Activated CD4-positive, alpha-beta T cell treated with anti-CD3 and anti-CD28 coated beads, Interleukin-2, amount 50 U/mL, for 1 hour (primary cell): ENCODE measurements around the gene MATN4.

Experiments used
- DNase-seq: peaks from one replicate; pipeline ENCODE4 v3.0.0-alpha.2; 2020

MATN4 gene

DNA sequence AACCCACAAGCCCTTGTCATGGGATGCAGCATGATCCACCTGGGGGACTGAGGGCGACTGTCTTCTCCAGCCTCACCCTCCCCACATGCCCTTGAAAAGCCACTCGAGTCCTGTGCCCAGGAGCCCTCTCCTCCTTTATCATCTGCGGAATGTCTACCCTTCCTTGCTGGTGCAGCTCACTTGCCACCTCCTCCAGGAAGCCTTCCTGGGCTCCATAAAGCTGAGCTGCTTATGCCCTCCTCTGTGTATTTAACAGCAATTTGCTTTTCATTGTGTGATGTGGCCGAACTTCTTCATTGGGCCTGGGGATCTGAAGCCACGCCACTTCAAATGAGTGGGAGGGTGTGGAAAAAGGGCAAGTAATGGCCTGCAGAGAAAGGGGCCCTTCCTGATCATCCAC is 19.2 kb downstream of the MATN4 start:
- no peak for DNase-seq

DNA sequence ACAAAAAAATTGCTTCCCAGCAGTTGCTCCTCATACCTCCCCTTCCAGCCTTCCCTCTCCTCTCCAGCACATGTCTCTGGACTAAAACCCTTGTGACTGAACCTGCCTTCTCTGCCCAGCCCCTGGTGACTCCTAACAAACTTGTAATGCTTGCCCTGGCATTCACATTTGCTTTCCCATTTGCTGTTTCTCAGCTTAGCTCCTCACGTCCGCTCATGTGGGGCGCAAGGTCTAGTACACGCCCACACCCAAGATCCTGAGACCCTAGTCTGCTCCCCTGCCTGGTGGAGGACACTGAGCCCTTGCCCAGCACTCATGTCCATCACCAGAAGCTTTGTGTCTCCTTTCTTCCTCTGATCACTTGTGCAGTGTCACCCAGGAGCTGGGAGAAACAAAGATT is 19.7 kb downstream of the MATN4 start:
- DNase-seq: no peak

DNA sequence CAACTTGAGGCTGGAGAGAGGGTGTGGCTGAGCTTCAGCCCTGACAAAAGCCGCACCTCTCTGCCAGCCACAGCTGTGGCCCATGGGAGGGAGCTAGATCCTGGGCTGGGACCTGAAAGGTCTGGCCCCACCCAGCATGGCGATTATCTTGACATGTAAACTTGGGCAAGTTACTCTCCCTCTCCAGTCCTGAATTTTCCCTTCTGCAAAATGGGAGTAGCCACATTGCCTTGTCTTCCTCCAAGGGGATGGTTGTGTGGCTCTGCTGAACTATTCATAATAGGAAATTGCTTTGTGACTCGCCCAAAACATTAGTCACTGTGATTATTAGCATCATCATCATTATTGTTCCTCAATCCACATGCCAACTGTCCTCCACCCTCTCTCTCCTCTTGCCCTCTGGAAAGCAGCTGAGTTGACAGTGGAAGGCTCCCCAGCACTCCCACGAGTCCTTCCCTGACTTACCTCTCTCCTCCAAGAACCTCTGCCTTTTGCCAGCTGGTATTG is 24.5 kb downstream of the MATN4 start:
- DNase-seq: no peak

DNA sequence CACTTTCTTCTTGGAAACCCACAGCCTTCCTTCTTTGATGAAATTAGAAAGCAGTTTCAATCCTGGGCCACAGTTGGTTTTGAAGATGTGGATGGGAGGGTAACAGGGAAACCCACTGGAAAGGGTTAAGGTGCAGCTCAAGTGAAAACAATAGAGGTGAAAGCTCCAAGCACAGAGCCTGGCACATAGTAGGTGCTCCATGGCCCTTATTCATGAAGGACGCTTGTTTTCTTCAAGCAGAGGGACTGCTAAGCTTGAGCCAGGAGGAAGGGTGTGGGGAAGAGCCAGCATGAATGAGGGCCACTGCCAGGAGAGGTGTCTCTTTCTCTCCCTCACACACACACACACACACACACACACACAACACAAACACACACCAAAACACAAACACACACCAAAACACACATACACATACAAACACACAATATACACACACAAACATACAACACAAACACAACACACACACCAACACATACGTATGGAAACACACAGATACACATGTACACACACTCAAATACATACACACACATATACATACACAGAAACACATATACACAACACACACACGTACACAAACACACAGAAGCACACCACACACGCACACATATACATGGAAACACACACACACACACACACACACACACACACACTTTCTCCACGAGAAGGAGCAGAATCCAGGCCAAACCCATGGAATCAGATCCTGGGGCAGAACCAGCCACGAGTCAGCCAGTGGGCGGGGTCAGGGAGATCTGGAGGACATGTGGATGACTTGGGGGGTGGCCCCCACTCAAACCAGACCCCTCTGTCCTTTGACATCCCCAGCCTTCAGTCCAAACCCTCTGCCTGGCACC is 25.2 kb downstream of the MATN4 start:
- no peak for DNase-seq

DNA sequence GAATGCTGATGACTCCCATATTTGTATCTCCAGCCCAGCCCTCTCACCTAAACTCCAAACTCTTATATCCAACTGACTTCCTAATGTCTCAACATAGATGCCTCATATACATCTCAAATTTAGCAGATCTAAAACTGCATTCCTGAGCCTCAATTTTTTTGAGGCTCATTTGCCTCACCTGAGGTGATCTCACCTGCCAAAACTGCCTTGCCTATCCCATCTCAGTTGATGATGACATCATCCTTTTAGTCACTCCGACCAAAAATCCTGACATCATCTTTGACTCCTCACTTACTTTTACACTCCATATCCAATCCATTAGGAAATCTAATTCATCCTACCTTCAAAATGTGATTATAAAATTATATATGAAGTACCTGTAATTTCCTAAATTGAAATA is 28.1 kb downstream of the MATN4 start:
- no peak for DNase-seq

DNA sequence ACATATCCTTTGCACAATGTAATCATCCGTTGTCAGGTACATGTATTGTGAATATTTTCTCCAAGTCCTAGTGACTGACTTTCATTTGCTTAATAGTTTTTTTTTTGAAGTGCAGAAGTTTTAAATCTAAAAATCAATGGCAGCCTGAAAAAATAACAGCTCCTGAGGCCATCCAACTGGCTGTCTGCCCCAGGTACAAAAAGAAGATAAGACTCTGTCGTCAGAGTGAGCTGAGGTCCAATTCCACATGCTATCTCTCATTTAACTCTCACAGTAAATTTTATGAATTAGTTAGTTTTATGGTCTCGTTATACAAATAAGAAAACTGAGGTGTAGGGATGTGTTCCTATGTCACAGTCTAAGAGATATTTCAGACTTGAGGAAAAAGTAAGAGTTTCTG is 32.8 kb downstream of the MATN4 start:
- DNase-seq: no peak

DNA sequence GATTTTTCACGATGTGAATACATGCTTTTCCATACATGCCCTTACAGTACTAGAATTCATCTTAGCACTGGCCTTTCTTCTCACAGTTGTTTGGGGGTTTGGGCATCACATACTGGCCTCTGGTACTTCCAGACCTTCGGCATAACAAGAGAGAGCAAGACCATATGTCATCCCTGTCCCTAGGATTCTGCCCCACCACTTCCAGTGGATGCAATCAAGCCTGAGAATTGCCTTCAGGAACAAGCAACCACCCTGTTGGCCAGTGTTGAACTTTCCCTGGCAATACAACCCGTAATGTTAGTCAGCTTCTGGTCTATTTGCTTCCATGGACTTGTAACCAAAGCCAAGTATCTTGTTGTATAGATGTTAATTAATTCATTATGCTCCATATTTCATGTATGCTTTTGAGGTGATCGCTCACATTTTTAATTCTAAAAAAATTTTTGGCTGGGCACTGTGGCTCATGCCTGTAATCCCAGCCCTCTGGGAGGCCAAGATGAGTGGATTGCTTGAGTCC is 38.3 kb downstream of the MATN4 start:
- DNase-seq: no peak

DNA sequence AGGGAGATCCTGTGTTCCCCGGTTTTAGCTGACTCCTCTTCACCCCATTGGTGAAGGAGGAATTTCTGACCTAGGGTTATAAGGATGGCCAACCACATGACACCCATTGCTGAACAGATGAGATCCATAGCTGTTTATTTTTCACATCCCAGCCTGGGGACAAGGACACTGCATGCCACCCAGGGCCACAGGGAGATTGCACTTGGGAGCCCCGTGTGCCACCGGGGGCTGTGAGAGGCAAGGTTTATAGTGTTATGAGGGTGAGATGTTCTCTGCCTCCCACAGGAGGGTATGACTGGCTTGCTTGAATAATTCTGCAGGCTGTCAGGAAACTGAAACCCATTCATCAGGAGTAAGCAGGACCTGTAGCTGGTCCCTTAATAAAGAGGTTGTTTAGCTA is 39.0 kb downstream of the MATN4 start:
- DNase-seq: no peak

DNA sequence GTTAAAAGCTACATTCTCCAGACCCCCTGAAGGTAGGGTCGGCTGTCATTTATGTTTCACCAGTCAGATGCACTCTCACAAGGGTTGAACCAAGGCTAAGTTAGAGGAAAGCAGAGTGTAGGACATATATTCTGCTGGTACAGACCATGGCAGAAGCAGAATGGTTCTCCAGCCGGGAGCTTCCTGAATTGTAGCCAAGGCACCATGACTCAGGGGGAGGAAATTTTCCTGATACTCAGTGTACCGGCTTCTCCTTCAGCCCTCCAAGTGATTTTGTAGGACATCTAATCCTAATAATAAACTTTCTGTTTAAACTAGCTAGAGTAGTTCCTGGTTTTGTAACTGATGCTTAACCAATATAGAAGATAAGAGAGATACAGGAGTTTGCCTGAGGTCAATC is 39.6 kb downstream of the MATN4 start:
- no peak for DNase-seq

DNA sequence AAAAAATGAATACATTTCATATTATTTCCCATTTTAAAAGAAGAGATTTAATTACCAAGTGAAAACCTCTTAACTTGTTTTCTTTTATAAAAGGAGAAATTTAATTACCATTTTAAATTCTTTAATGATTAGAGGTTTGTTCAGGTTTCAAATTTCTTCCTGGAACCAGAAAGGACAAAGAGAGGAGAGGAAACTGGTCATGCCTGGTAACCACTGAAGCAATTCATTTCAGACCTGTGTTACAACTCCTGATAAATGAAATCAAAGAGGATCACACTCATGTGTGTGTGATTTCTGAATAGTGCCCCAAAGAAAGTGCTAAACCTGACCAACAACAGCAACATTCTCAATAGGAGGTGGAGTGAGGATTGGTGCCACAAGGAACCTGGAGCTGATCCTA is 41.1 kb downstream of the MATN4 start:
- no peak for DNase-seq

DNA sequence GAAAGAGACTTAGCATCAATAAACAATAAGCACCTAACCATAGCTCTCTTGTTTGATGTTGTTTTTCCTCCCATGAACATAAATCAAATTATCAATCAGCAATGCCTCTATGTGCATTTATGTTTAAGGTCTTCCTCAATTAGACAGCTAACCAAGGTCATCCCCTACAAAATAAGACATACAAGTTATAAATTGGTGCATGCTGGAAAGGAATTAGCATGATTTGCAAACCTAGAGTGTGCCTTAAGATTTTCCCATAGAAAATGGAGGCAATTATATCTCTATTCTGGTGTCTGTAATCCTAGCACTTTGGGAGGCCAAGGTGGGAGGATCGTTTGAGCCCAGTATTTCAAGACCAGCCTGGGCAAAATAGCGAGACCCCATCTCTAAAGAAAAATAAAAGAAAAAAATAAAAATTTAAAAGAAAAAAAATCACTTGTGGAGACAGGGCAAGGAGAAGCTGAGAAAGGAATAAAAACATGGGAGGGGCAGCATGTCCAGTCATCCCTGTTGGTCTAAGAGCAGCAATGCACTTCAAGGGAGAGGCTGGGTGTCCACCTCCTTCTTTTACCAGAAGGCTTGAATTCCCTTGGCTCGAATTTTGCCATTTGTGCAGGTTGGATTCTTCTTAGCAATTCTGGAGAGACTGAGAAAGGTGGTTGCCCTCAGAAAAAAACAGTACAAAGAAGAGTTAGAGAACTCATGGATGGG is 44.4 kb downstream of the MATN4 start:
- no peak for DNase-seq

DNA sequence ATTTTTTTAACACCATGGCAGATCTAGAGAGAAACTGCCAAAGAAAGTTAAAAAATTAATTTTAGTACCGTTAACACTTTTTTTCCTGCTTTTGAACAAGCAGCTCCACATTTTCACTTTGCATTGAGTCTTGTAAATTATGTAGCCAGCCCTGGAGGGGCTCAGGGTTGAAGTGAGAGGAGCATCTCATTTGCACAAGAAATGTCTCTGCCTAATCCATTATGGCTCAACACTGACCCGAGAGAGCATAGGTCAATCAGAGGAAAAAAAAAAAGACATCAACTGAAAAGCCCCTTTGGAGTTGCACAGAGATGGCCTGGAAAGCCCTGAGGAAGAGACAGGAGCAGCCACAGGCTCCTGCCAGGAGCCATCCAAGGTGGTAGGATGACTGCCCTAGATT is 49.4 kb downstream of the MATN4 start:
- DNase-seq: no peak

DNA sequence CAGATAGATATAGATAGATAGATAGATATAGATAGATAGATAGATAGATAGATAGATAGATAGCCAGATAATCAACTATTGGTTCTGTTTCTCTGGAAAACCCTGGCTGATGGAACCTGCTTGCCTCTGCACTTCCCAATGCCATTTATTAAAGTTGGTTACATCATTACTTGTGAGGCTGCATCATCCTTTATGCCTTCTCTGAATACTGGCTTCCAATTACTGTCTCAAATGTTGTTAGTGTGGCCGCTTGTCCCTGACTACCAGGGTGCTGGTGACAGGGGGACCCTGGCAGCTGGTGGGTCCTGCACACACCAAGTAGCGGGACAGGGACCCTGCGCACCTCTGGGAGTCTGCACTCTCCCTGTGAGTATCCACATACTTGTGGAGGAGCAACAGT is 49.8 kb downstream of the MATN4 start:
- no peak for DNase-seq

DNA sequence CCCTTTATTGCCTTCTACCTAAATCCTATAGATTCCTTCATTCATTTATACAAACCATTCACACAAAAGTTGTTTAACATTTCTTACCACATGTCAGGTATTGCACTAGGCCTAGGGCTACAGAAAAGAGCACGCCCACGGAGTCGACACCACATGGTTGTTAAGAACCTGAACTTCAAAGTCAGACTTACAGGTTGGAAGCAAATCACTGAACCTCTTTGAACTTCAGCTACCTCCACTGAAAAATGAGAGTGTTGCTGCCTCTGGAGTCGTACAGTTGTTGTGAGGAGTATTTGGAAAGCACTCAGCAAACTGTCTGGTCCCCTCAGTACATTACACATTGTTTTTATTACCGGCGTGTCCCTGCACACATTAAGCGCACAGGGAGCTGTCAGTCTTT is 50.4 kb downstream of the MATN4 start:
- DNase-seq: no peak

DNA sequence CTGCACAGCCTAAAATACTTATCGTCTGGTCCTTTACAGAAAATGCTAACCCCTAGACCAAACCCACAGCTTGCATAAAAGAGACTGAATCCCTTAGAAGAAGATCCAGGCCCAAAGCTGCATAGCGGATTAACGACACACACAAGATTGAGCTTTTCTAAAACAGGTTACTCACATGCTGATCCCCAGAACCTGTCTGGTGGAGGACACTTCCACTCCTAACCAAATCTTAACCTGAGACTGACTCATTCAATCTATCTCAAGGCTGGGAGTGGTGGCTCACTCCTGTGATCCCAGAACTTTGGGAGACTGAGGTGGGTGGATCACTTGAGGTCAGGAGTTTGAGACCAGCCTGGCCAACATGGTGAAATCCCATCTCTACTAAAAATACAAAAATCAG is 50.9 kb downstream of the MATN4 start:
- DNase-seq: no peak

DNA sequence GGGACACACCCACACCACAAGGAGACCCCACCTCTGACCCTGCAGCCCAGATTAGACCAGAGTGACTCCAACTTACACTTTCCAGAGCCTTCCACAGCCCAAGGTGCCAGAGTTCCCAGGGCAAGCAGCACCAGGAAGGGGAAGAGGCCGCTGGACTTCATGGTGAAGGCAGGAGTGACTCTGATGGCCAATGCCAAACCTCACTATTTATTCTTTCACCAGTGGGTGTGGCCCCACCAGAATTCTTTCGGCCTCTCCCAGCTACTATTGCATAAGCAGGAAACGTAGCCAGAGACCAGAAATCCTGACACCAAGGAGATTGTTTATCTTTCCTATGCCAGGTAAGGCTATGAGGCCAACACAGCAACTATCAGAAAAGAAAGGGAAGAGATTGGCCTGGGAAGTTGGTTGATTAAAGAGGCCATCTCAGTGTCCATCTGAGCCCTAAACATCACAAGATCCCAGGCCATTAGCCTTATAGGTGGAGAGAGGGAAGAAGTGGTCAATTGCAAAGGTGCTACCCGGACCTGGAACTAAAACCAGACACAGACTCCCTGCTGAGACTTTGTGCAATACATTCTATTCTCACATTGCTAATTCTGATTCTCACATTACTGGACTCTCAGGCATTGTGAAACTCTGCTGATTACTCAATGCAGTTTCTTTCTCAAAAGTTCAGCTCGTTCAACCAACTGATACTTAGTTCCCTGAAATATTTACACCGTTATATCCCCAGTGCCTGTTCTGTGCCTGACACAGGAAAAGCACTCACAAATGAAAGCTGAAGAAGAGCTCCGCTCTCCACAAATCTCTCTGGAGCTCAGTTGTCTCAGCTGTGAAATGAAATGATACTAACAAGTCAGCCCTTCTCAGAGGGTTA is 53.5 kb downstream of the MATN4 start, which contains the start of gene SLPI:
SLPI (minus strand) TSS at position 182 of the 880 bp plus-strand sequence; CDS start at position 161, 21 bp downstream.
- no peak for DNase-seq

DNA sequence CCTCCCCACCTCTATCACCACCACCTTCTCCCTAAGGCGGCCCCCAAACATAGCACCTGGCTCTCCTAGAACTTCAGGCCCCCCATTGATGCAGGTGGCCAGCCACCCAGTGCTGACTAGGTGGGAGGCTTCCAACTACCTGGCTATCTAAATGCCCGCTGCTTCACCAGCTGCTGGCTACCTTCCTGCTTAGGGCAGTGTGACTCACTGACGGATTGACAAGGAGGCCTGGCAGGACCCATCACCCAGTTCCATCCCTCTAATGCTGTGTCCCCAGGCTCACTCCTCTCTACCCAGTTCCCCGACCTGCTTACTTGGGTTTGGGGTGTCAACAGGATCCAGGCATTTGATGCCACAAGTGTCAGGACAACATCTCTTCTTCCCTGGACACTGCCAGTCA is 54.8 kb downstream of the MATN4 start:
- no peak for DNase-seq

DNA sequence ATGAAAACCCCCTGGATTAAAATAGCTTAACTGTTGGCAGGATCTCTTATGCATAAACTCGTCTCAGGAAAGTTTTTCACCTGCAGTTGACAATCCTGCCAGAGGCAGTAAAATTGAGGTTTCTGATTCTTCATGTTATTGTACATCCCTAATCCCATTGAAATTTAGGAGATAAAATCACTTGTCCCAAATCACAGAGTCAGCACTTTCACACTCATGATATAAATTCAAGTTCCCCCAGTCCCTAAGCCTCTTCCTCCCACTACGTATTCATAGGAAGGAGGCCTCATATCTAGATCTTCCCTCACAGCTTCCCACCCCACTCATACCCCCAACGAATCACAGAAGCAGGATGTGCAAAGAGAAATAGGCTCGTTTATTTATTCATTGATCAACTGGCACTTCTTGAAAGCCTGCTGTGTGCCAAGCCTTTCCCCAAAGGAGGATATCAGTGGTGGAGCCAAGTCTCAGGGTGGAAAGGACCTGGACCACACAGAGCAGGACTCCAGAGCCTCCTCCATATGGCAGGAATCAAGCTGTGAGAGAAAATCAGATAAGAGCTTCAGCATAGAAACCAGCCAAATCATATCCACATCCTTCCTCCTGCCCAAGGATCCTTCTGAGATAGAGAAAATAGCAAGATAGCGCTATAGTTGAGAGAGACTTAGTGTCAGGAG is 56.1 kb downstream of the MATN4 start:
- DNase-seq: no peak

DNA sequence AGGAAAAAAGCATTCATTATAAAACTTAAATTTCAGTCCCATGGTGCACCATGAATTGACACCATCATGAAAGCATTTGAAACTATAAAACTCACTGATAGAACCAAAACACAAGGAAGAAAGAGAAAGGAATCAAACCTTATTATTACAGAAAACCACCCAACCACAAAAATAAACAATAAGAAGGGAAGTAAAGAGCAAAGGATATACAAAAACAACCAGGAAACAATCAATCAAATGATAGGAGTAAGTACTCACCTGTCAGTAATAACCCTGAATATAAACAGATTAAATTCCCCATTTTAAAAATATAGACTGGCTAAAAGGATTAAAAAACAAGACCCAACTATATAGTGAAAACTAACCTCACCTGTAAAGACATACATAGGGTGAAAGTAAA is 59.5 kb downstream of the MATN4 start:
- no peak for DNase-seq

DNA sequence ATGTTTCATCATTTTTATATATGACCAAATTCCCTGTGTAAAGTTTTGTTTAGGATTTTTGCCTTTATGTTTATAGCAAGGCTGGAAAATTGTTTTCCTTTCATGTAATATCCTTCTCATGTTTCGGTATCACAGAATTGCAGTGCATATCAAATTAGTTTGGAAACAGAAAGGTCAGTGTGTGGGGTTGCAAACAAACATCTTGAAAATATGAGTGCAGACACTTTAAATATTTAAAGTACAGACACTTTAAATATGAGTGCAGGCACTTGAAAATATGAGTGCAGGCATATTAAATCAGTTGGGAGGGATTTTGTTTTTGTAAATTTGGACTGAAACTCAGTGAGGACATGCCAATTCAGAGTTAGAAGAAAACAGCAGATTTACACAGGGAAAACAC is 60.2 kb downstream of the MATN4 start:
- no peak for DNase-seq

DNA sequence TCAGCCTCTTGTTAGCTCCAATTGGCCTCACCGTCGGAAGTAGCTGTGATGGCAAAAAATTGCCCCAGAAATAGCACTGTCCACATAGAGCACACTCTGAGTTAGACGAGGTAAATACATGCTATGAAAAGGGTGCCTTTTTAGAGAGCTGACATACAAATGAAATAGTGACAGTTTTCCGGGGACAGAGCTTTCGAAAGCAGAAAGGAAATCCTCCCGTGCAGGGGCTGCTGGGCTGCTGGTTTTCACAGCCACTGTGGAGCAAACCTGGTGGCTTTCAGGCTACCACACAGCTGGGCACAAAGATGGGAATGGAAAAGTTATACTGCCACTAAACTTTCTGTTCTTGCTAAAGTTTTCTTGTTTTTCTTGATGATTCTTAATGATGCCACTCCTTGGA is 62.0 kb downstream of the MATN4 start:
- DNase-seq: no peak
